H9 (cell line): ENCODE results near the gene AGBL3. TPM values are rescaled to one million over a fixed set of nuclear protein-coding genes. Genes with fewer than 3 reads are reported as not detected.

Experiments used
- DNase-seq: peaks from one replicate; pipeline ENCODE4 v3.0.0-alpha.2; 2017
- H2AFZ ChIP-seq: one replicate; pipeline ENCODE4 v1.6.1; 2013; ENCODE audit warnings: mild to moderate bottlenecking, low read length, control low read depth, moderate library complexity
- H2AK5ac ChIP-seq: 2 replicates; pipeline ENCODE4 v1.6.1; 2013; ENCODE audit warnings: low read length, control low read depth, mixed read lengths; ENCODE audit not compliant: insufficient read length
- H2BK120ac ChIP-seq: one replicate; pipeline ENCODE4 v1.6.1; 2013; ENCODE audit warnings: low read depth, mild to moderate bottlenecking, low read length, control low read depth, inconsistent platforms; ENCODE audit not compliant: poor library complexity, severe bottlenecking
- H2BK12ac ChIP-seq: 2 replicates; pipeline ENCODE4 v1.6.1; 2013; ENCODE audit warnings: low read length, control low read depth, mixed read lengths, low read depth; ENCODE audit not compliant: insufficient read length
- H2BK15ac ChIP-seq: 2 replicates; pipeline ENCODE4 v1.6.1; 2013; ENCODE audit warnings: low read depth, low read length, control low read depth
- H2BK20ac ChIP-seq: one replicate; pipeline ENCODE4 v1.6.1; 2013; ENCODE audit warnings: low read depth, mild to moderate bottlenecking, low read length, control low read depth, inconsistent platforms; ENCODE audit not compliant: poor library complexity, severe bottlenecking
- H2BK5ac ChIP-seq: 2 replicates; pipeline ENCODE4 v1.6.1; 2013; ENCODE audit warnings: low read length, control low read depth, mixed read lengths; ENCODE audit not compliant: insufficient read length
- H3K14ac ChIP-seq: 2 replicates; pipeline ENCODE4 v1.6.1; 2013; ENCODE audit warnings: low read length, control low read depth; ENCODE audit not compliant: insufficient read depth
- H3K18ac ChIP-seq: 2 replicates; pipeline ENCODE4 v1.6.1; 2013; ENCODE audit warnings: low read depth, mild to moderate bottlenecking, mixed read lengths, low read length, control low read depth; ENCODE audit not compliant: insufficient read length
- H3K23ac ChIP-seq: 2 replicates; pipeline ENCODE4 v1.6.1; 2013; ENCODE audit warnings: low read length, control low read depth, mixed read lengths, low read depth; ENCODE audit not compliant: insufficient read length
- H3K23me2 ChIP-seq: 2 replicates; pipeline ENCODE4 v1.6.1; 2013; ENCODE audit warnings: low read depth, mild to moderate bottlenecking, mixed read lengths, low read length, control low read depth; ENCODE audit not compliant: insufficient read length, poor library complexity, severe bottlenecking
- H3K27ac ChIP-seq: 2 replicates; pipeline ENCODE4 v1.5.1; 2013; ENCODE audit warnings: low read length, control low read depth, mixed read lengths, low read depth; ENCODE audit not compliant: insufficient read length
- H3K27me3 ChIP-seq: 2 replicates; pipeline ENCODE4 v1.6.1; 2013; ENCODE audit warnings: low read length, control low read depth, inconsistent platforms; ENCODE audit not compliant: insufficient read depth
- H3K4ac ChIP-seq: 2 replicates; pipeline ENCODE4 v1.6.1; 2013; ENCODE audit warnings: low read depth, mild to moderate bottlenecking, control low read depth, inconsistent platforms, low read length, moderate library complexity
- H3K4me1 ChIP-seq: 2 replicates; pipeline ENCODE4 v1.6.1; 2013; ENCODE audit warnings: low read length, control low read depth, inconsistent platforms; ENCODE audit not compliant: insufficient read depth
- H3K4me2 ChIP-seq: 2 replicates; pipeline ENCODE4 v1.6.1; 2013; ENCODE audit warnings: low read length, control low read depth, mixed read lengths; ENCODE audit not compliant: insufficient read length, insufficient read depth
- H3K56ac ChIP-seq: 2 replicates; pipeline ENCODE4 v1.6.1; 2013; ENCODE audit warnings: low read depth, mild to moderate bottlenecking, mixed read lengths, low read length, control low read depth; ENCODE audit not compliant: insufficient read length
- H3K79me1 ChIP-seq: 2 replicates; pipeline ENCODE4 v1.6.1; 2013; ENCODE audit warnings: low read depth, mild to moderate bottlenecking, moderate library complexity, low read length, control low read depth, inconsistent platforms; ENCODE audit not compliant: insufficient read depth, poor library complexity, severe bottlenecking
- H3K79me2 ChIP-seq: 2 replicates; pipeline ENCODE4 v1.6.1; 2013; ENCODE audit warnings: low read length, control low read depth, inconsistent platforms; ENCODE audit not compliant: insufficient read depth
- H3K9ac ChIP-seq: 2 replicates; pipeline ENCODE4 v1.6.1; 2013; ENCODE audit warnings: low read length, control low read depth, mixed read lengths; ENCODE audit not compliant: insufficient read length; ENCODE audit errors: extremely low read depth
- H3K9me3 ChIP-seq: one replicate; pipeline ENCODE4 v1.6.1; 2013; ENCODE audit warnings: low read depth, low read length, inconsistent platforms; ENCODE audit not compliant: control insufficient read depth
- H3T11ph ChIP-seq: one replicate; pipeline ENCODE4 v1.6.1; 2013; ENCODE audit warnings: mild to moderate bottlenecking, low read length, control low read depth, inconsistent platforms
- H4K20me1 ChIP-seq: one replicate; pipeline ENCODE4 v1.6.1; 2013; ENCODE audit not compliant: control insufficient read depth, insufficient read length, insufficient read depth
- H4K5ac ChIP-seq: 2 replicates; pipeline ENCODE4 v1.6.1; 2013; ENCODE audit warnings: low read depth, mild to moderate bottlenecking, mixed read lengths, low read length, control low read depth; ENCODE audit not compliant: insufficient read length
- H4K8ac ChIP-seq: replicated peaks from 2 replicates; pipeline ENCODE4 v1.6.1; 2013; ENCODE audit warnings: low read length, control low read depth, mixed read lengths, low read depth; ENCODE audit not compliant: insufficient read length
- H4K91ac ChIP-seq: 2 replicates; pipeline ENCODE4 v1.6.1; 2013; ENCODE audit warnings: low read depth, mild to moderate bottlenecking, moderate library complexity, mixed read lengths, low read length, control low read depth; ENCODE audit not compliant: insufficient read length
- H3K27ac Mint-ChIP-seq, 3 experiments: 2 replicates in 2 of 3; 3 replicates in 1 of 3; pipeline ENCODE4 v1.8.0; 2020 to 2021; ENCODE audit warnings: mixed read lengths in 3 of 3, mild to moderate bottlenecking in 1 of 3, moderate library complexity in 1 of 3
- H3K27me3 Mint-ChIP-seq: 2 replicates; pipeline ENCODE4 v1.8.0; 2021; ENCODE audit warnings: low read depth, mild to moderate bottlenecking, moderate library complexity, mixed read lengths
- H3K36me3 Mint-ChIP-seq, 3 experiments: 2 replicates in 2 of 3; 3 replicates in 1 of 3; pipeline ENCODE4 v1.8.0; 2020 to 2021; ENCODE audit warnings: low read depth in 3 of 3, mixed read lengths in 3 of 3; ENCODE audit not compliant: insufficient read depth in 1 of 3
- H3K4me1 Mint-ChIP-seq, 2 experiments: 2 replicates each; pipeline ENCODE4 v1.8.0; 2020; ENCODE audit warnings: mixed read lengths in 2 of 2
- H3K4me3 Mint-ChIP-seq, 2 experiments: 2 replicates in 1 of 2; 3 replicates in 1 of 2; pipeline ENCODE4 v1.8.0; 2020 to 2021; ENCODE audit warnings: mild to moderate bottlenecking in 2 of 2, mixed read lengths in 2 of 2, moderate library complexity in 1 of 2
- H3K9me3 Mint-ChIP-seq, 2 experiments: 2 replicates in 1 of 2; 3 replicates in 1 of 2; pipeline ENCODE4 v1.8.0; 2020; ENCODE audit warnings: mild to moderate bottlenecking in 2 of 2, mixed read lengths in 2 of 2, moderate library complexity in 1 of 2
- CTCF ChIP-seq: fragments of 200-600 bp; sonication (generic); conservative IDR thresholded peaks from 3 replicates; pipeline ENCODE4 v1.8.0; 2021; ENCODE audit warnings: antibody characterized with exemption, mild to moderate bottlenecking
- WGBS: extraction: QIAGEN DNeasy Blood & Tissue Kit; methylation state at CpG from one replicate; pipeline ENCODE4 v1.1.7; 2013; ENCODE audit warnings: missing lambda C conversion rate, low lambda C conversion rate, mixed read lengths; ENCODE audit not compliant: insufficient read length; ENCODE audit errors: extremely low coverage; 5-methylcytosine and 5-hydroxymethylcytosine counted together
- total RNA-seq: library from RNA; stranded (reverse); gene quantifications from 2 replicates; pipeline ENCODE4 v1.2.1, GENCODE V29; 2021

Gene AGBL3
- total RNA-seq, 1 experiment from 2014 or later = 2.4 TPM

- Histone ChIP-seq H3K79me1 (no peaks in the 10 kb centered on the region), H2AFZ (no peak overlapping the region), H4K8ac (no peak overlapping the region), H2BK20ac (no peak overlapping the region), H3K4me2 (no peak overlapping the region), H3K23ac (no peak overlapping the region), H3K4ac (no peak overlapping the region), H2AK5ac (no peak overlapping the region), H3K4me1 (no peaks in the 10 kb centered on the region), H3K14ac (no peak overlapping the region), H3K27ac (no peak overlapping the region), H2BK5ac (no peak overlapping the region), H3K9me3 (no peaks in the 10 kb centered on the region), H2BK12ac (no peak overlapping the region), H2BK15ac (no peak overlapping the region), H4K5ac (no peak overlapping the region), H3K27me3 (no peaks in the 10 kb centered on the region), H2BK120ac (no peak overlapping the region), H3K23me2 (no peaks in the 10 kb centered on the region), H3K56ac (no peak overlapping the region), H3K18ac (no peak overlapping the region), H3K79me2 (no peaks in the 10 kb centered on the region), H4K91ac (no peak overlapping the region), H3T11ph (no peak overlapping the region), H3K9ac (no peak overlapping the region), H4K20me1 (no peaks in the 10 kb centered on the region)
- Mint-ChIP-seq H3K36me3 (peaks cover 3 to 22% (median 13%) of the 10 kb centered on the region in 3 experiments; a peak in 6 of 7 replicates), H3K4me1 (peaks cover 2 to 8% of the 10 kb centered on the region in 2 experiments; a peak in 2 of 4 replicates), H3K4me3 (no peak overlapping the region), H3K27ac (no peak overlapping the region), H3K9me3 (peaks cover 22 to 29% of the 10 kb centered on the region in 2 experiments), H3K27me3 (peaks cover 3% of the 10 kb centered on the region)
- no peak for TF ChIP-seq CTCF
- DNase-seq = no peak
- no CpG with 5 or more reads among the region's 6 CpGs for WGBS
Measured at GRCh38 chr7:135151533-135151932, 165.2 kb downstream of the AGBL3 start.
